K562 (cell line): ENCODE measurements around the gene ADD3. TPM values are rescaled to one million over a fixed set of nuclear protein-coding genes. Genes with fewer than 3 reads are reported as not detected.

Experiments used
- ATAC-seq: fragments of 200-7000 bp; cut with Tn5 transposase; 3 replicates; pipeline ENCODE4 v1.9.1; 2020; ENCODE audit warnings: moderate library complexity
- BruUV-seq: library from RNA; stranded (reverse); fragments of 400-500 nt; replicated peaks from 2 replicates; lab custom pipeline; 2021; lab: Mats Ljungman, UMichigan
- CTCF ChIA-PET: fragments of 300-600 bp; formaldehyde crosslinking; extraction: SDS; loops from one replicate; lab custom pipeline; 2021; ENCODE audit warnings: low intra/inter-chr PET ratio; lab: Yijun Ruan, JAX
- POLR2A ChIA-PET: fragments of 300-600, 350-650 bp; sonication (Branson Sonifier 250); formaldehyde crosslinking; extraction: SDS; loops from one replicate; lab custom pipeline; 2021; ENCODE audit warnings: antibody characterized with exemption, inconsistent platforms; lab: Yijun Ruan, JAX
- DNase-seq, 4 experiments: peaks; one replicate each; pipeline versions ENCODE4 v3.0.0 to v3.0.0-alpha.2; 2011 to 2018; ENCODE audit warnings: low spot score in 3 of 4, mixed read lengths in 3 of 4; ENCODE audit errors: extremely low read depth in 1 of 4
- FAIRE-seq: peaks from 2 replicates; lab custom pipeline; 2011; peaks lifted over from hg19 to GRCh38; lab: Jason Lieb, UNC
- H2AFZ ChIP-seq: 2 replicates; pipeline ENCODE4 v1.6.0; 2011; ENCODE audit warnings: low read depth, low read length, control low read depth, inconsistent platforms
- H3K27ac ChIP-seq: fragments of 200-600 bp; 3 replicates; pipeline ENCODE4 v1.8.0; 2011; ENCODE audit warnings: low read depth, mild to moderate bottlenecking, control low read depth, inconsistent platforms, low read length, moderate library complexity, mixed read lengths; ENCODE audit errors: extremely low read depth
- H3K27me3 ChIP-seq, 2 experiments: fragments of 300-600 bp in 1 of 2; 2 replicates in 1 of 2; 3 replicates in 1 of 2; pipeline versions ENCODE4 v1.6.0 to v1.8.0; 2011; ENCODE audit warnings: inconsistent platforms in 2 of 2, low read length in 2 of 2, mild to moderate bottlenecking in 1 of 2, mixed read lengths in 1 of 2, moderate library complexity in 1 of 2; ENCODE audit not compliant: control insufficient read depth in 2 of 2, insufficient read depth in 2 of 2
- H3K36me3 ChIP-seq: fragments of 300-600 bp; 3 replicates; pipeline ENCODE4 v1.8.0; 2011; ENCODE audit warnings: mild to moderate bottlenecking, low read length, inconsistent platforms; ENCODE audit not compliant: control insufficient read depth, insufficient read depth
- H3K4me1 ChIP-seq, 2 experiments: fragments of 200-600 bp in 1 of 2; replicated peaks in 1 of 2; 2 replicates in 1 of 2; 3 replicates in 1 of 2; pipeline versions ENCODE4 v1.5.1 to v1.8.0; 2011; ENCODE audit warnings: inconsistent platforms in 2 of 2, low read length in 2 of 2, mild to moderate bottlenecking in 1 of 2, mixed read lengths in 1 of 2, moderate library complexity in 1 of 2; ENCODE audit not compliant: control insufficient read depth in 2 of 2, insufficient read depth in 2 of 2
- H3K4me2 ChIP-seq: 2 replicates; pipeline ENCODE4 v1.6.1; 2011; ENCODE audit warnings: low read length, control low read depth, inconsistent platforms, mixed read lengths; ENCODE audit not compliant: insufficient read depth
- H3K4me3 ChIP-seq: fragments of 200-600 bp; sonication (generic), shearing (Covaris generic); 2 replicates; pipeline ENCODE4 v1.5.1; 2016; ENCODE audit warnings: control low read depth, inconsistent platforms
- H3K79me2 ChIP-seq: fragments of 200-600 bp; 3 replicates; pipeline ENCODE4 v1.8.0; 2011; ENCODE audit warnings: low read length, inconsistent platforms; ENCODE audit not compliant: control insufficient read depth, insufficient read depth
- H3K9ac ChIP-seq, 2 experiments: 2 replicates each; pipeline versions ENCODE4 v1.6.0 to v1.6.1; 2011; ENCODE audit warnings: low read depth in 2 of 2, low read length in 2 of 2, control low read depth in 1 of 2, inconsistent platforms in 1 of 2, mild to moderate bottlenecking in 1 of 2, mixed read lengths in 1 of 2; ENCODE audit not compliant: insufficient read depth in 1 of 2
- H3K9me1 ChIP-seq: one replicate; pipeline ENCODE4 v1.6.0; 2011; ENCODE audit warnings: inconsistent platforms, mild to moderate bottlenecking, low read length, moderate library complexity; ENCODE audit not compliant: control insufficient read depth, insufficient read depth
- H3K9me3 ChIP-seq: replicated peaks from 2 replicates; pipeline ENCODE4 v1.5.1; 2011; ENCODE audit warnings: low read depth, low read length, inconsistent platforms; ENCODE audit not compliant: control insufficient read depth, insufficient read depth
- H4K20me1 ChIP-seq: replicated peaks from 2 replicates; pipeline ENCODE4 v1.6.1; 2011; ENCODE audit warnings: low read length, inconsistent platforms, mixed read lengths; ENCODE audit not compliant: control insufficient read depth, insufficient read depth
- PHB2 ChIP-seq: fragments of 450-650 bp; IDR thresholded peaks from 2 replicates; pipeline ENCODE4 v1.6.1; 2017; ENCODE audit warnings: low read depth
- POU5F1 ChIP-seq: fragments of 150-350 bp; IDR thresholded peaks from 2 replicates; pipeline ENCODE4 v1.6.1; 2014; ENCODE audit warnings: borderline replicate concordance, low read length, low read depth, mild to moderate bottlenecking; ENCODE audit not compliant: partially characterized antibody
- SLC30A9 ChIP-seq: fragments of 250-450 bp; sonication (Bioruptor Pico); IDR thresholded peaks from 2 replicates; pipeline ENCODE4 v1.8.0; 2022; ENCODE audit warnings: mild to moderate bottlenecking, moderate library complexity
- WGBS: fragments of 100-300 bp; shearing (Covaris generic); methylation state at CpG from one replicate; pipeline ENCODE4 v1.1.6; 2016; ENCODE audit warnings: low coverage, mixed read lengths; ENCODE audit not compliant: insufficient coverage; ENCODE audit errors: missing lambda C conversion rate; 5-methylcytosine and 5-hydroxymethylcytosine counted together
- in situ Hi-C: fragments of 300-500 bp; cut with MboI; formaldehyde crosslinking; loops from 4 replicates; pipeline ENCODE4 v1.15.0; 2018; ENCODE audit warnings: inconsistent platforms, mixed read lengths
- intact Hi-C: fragments of 100-400 bp; cut with micrococcal nuclease; formaldehyde crosslinking; loops from 2 replicates; pipeline ENCODE4 v1.14.2; 2022
- polyA plus RNA-seq, 8 experiments: library from polyadenylated mRNA; depleted of rRNA in 4 of 8; stranded (reverse) in 5 of 8; unstranded in 3 of 8; fragments of >200 nt; fragmentation: Nextera tagmentation in 2 of 8; fragmentation: Illumina TruSeq in 1 of 8; extraction: Ambion mirVana in 2 of 8; extraction: Trizol in 1 of 8; gene quantifications; 2 replicates each; pipeline versions ENCODE4 v1.2.1 to v1.2.3, GENCODE V29; 2011 to 2014; ENCODE audit warnings: inconsistent platforms in 1 of 8, missing spikeins in 1 of 8
- total RNA-seq, 7 experiments: library from RNA; depleted of rRNA in 6 of 7; stranded (reverse); fragments of >200 nt in 6 of 7; fragmentation: Illumina TruSeq in 2 of 7; extraction: Trizol in 2 of 7; gene quantifications; 2 replicates each; pipeline versions ENCODE4 v1.2.1 to v1.2.3, GENCODE V29; 2011 to 2021; ENCODE audit warnings: low replicate concordance in 1 of 7
- TF ChIP-seq, protein P1 (sequence below), 2 experiments: fragments of 450-650 bp; IDR thresholded peaks; 2 replicates each; pipeline ENCODE4 v1.6.1; 2016; ENCODE audit warnings: mild to moderate bottlenecking in 2 of 2, borderline replicate concordance in 1 of 2, low read depth in 1 of 2, moderate library complexity in 1 of 2
- TF ChIP-seq, protein P2 (sequence below): sonication (generic); formaldehyde crosslinking; IDR thresholded peaks from 2 replicates; pipeline ENCODE4 v1.9.0; 2022; ENCODE audit warnings: mild to moderate bottlenecking, missing genetic modification reagents
- TF ChIP-seq, protein P3 (sequence below): fragments of 250-450 bp; sonication (Bioruptor Pico); IDR thresholded peaks from 2 replicates; pipeline ENCODE4 v1.8.0; 2021; ENCODE audit warnings: borderline replicate concordance, mild to moderate bottlenecking, moderate library complexity; ENCODE audit not compliant: poor library complexity, severe bottlenecking
- TF ChIP-seq, protein P4 (sequence below): IDR thresholded peaks from 2 replicates; pipeline ENCODE4 v1.6.1; 2011; ENCODE audit not compliant: insufficient read length; ENCODE audit errors: extremely low read depth

Gene ADD3
- total and polyA plus RNA-seq, 9 of the 15 experiments (the other 6 are each of a cell fraction or from before 2014, with no cell fraction given), result 13.2 to 125 (median 31.7) TPM

DNA sequence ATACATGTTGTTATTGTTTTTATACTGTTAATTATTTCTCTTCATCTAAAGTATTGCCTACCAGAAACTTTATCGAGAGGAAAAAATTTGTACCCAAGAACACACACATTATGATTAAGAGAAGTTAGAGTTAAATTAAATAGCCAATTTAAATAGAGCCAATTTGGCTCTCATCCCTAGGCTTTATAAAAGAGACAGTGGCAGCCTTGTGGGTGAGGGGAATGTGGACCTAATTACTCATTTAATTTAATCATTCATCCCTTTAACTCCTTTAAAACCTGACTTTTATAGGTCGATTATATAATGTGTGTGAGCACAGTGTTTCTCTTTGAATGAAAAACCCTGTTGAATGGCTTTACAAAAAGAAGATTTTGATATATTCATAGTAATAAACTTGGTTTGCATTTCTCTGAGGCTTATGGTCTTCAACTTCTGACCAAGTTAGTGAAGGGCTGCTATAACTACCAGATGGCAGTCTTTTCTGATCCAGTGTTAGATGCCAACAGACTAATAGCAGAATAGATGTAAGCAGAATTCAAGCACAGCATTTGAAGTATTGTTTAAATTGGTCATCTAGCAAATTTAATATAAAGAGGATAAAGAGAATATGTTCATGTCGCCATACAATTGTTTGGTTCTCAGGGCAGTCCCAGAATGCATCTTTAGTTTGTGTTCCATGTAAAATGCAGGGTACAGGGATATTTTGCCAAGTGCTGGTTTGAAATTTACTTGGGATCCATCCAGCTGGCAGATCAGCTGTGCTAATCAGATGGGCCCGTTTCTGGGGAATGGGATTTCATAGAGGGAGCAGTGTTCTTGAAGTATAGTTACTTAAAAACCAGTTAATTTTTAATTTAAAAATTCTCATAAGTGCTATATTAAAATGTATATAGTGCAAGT is 25.3 kb downstream of the ADD3 start:
- H3K79me2 ChIP-seq, result peaks cover 55% of the 10 kb centered on the region

More for the DNA sequence above, 25.3 kb downstream of the ADD3 start:
- H3K36me3 ChIP-seq, result no peaks in the 10 kb centered on the region
- POLR2A ChIA-PET, result no interaction called here
- peaks cover 0 to 2% of the 10 kb centered on the region in 2 experiments; a peak in 1 of 5 replicates for H3K4me1 ChIP-seq
- H3K4me2 ChIP-seq, result no peak overlapping the region
- TF ChIP-seq, protein P1, sequence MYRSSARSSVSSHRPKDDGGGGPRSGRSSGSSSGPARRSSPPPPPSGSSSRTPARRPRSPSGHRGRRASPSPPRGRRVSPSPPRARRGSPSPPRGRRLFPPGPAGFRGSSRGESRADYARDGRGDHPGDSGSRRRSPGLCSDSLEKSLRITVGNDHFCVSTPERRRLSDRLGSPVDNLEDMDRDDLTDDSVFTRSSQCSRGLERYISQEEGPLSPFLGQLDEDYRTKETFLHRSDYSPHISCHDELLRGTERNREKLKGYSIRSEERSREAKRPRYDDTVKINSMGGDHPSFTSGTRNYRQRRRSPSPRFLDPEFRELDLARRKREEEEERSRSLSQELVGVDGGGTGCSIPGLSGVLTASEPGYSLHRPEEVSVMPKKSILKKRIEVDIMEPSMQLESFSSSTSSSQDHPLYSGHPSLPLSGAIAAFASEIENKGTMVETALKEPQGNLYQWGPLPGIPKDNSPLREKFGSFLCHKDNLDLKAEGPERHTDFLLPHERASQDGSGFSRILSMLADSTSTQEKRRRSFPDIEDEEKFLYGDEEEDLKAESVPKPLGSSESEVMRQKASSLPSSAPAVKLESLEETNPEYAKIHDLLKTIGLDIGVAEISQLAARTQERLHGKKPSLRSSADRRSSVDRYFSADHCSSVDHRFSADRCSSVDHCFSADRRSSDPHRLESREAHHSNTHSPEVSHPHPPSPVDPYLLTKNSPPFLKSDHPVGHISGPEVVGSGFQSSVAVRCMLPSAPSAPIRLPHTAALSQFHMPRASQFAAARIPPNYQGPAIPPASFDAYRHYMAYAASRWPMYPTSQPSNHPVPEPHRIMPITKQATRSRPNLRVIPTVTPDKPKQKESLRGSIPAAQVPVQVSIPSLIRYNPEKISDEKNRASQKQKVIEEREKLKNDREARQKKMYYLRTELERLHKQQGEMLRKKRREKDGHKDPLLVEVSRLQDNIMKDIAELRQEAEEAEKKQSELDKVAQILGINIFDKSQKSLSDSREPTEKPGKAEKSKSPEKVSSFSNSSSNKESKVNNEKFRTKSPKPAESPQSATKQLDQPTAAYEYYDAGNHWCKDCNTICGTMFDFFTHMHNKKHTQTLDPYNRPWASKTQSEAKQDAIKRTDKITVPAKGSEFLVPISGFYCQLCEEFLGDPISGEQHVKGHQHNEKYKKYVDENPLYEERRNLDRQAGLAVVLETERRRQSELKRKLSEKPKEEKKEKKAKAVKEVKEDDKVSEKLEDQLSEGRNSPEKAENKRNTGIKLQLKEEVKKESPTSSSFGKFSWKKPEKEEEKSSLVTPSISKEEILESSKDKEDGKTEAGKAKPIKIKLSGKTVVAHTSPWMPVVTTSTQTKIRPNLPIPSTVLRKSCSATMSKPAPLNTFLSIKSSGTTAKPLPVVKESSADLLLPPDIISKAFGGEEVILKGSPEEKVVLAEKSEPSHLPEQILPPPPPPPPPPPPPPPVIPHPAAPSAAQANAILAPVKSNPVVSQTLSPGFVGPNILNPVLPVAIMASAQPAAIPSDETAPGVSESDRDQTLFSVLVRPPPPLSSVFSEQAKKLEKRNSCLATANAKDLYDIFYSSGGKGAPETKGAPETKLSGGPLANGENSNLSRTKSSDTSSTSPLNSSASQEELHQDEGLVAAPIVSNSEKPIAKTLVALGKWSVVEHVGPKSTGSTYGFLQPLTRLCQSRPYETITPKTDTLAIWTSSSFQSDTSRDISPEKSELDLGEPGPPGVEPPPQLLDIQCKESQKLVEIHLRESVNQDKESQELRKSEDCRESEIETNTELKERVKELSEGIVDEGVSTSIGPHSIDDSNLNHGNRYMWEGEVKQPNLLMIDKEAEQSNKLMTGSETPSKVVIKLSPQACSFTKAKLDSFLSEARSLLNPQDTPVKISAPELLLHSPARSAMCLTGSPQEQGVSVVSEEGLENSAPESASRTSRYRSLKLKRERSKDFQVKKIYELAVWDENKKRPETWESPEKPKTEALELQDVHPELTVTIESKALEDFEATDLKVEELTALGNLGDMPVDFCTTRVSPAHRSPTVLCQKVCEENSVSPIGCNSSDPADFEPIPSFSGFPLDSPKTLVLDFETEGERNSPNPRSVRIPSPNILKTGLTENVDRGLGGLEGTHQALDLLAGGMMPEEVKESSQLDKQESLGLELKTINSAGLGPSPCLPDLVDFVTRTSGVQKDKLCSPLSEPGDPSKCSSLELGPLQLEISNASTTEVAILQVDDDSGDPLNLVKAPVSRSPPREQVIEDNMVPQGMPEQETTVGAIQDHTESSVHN (IDR thresholded peaks at IDR 0.05; ENCODE audit: borderline replicate concordance in 1 of 2, low read depth in 1 of 2), result no peak
- no peak for TF ChIP-seq SLC30A9 (CRISPR knock-in tag)
- TF ChIP-seq, protein P2, sequence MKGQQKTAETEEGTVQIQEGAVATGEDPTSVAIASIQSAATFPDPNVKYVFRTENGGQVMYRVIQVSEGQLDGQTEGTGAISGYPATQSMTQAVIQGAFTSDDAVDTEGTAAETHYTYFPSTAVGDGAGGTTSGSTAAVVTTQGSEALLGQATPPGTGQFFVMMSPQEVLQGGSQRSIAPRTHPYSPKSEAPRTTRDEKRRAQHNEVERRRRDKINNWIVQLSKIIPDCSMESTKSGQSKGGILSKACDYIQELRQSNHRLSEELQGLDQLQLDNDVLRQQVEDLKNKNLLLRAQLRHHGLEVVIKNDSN, result no peak
- TF ChIP-seq POU5F1, result no peak
- TF ChIP-seq PHB2, result no peak
- TF ChIP-seq, protein P3, sequence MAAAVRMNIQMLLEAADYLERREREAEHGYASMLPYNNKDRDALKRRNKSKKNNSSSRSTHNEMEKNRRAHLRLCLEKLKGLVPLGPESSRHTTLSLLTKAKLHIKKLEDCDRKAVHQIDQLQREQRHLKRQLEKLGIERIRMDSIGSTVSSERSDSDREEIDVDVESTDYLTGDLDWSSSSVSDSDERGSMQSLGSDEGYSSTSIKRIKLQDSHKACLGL, result no peak
- TF ChIP-seq, protein P4, sequence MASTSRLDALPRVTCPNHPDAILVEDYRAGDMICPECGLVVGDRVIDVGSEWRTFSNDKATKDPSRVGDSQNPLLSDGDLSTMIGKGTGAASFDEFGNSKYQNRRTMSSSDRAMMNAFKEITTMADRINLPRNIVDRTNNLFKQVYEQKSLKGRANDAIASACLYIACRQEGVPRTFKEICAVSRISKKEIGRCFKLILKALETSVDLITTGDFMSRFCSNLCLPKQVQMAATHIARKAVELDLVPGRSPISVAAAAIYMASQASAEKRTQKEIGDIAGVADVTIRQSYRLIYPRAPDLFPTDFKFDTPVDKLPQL, result no peak
- TF ChIP-seq, all 486 proteins: peak for 0
- 46% methylated on average over 4 of the region's 4 CpGs for WGBS
- ATAC-seq (no peak), DNase-seq (no peak), FAIRE-seq (no peak)
- Histone ChIP-seq H3K27ac (no peak overlapping the region), H4K20me1 (no peaks in the 10 kb centered on the region), H3K9me3 (no peaks in the 10 kb centered on the region), H2AFZ (no peak overlapping the region), H3K9ac (no peak overlapping the region), H3K27me3 (no peaks in the 10 kb centered on the region), H3K4me3 (no peak overlapping the region), H3K9me1 (no peaks in the 10 kb centered on the region)
- in situ Hi-C loops (no loop called here), intact Hi-C loops (no loop called here)
- CTCF ChIA-PET, result no interaction called here
- BruUV-seq, result no TSS peak
